Neural cell (in vitro differentiated cells): Measurements from ENCODE around the gene KIN. TPM values are rescaled to one million over a fixed set of nuclear protein-coding genes. Genes with fewer than 3 reads are reported as not detected.

Experiments used
- H2AFZ ChIP-seq: fragments of 200-600, 300-800 bp; sonication (generic), shearing (Covaris generic); 2 replicates; pipeline ENCODE4 v1.6.0; 2014; ENCODE audit warnings: low read depth, mild to moderate bottlenecking, antibody characterized with exemption, low read length, moderate library complexity
- H3F3A ChIP-seq: fragments of 200-600 bp; shearing (Covaris generic); 2 replicates; pipeline ENCODE4 v1.6.1; 2016; ENCODE audit warnings: mild to moderate bottlenecking, moderate library complexity, mixed read lengths, antibody characterized with exemption, low read length; ENCODE audit not compliant: insufficient read depth, poor library complexity, severe bottlenecking
- H3K27ac ChIP-seq: fragments of 200-600, 300-800 bp; sonication (generic), shearing (Covaris generic); 2 replicates; pipeline ENCODE4 v1.5.1; 2014; ENCODE audit warnings: mild to moderate bottlenecking, low read length, moderate library complexity
- H3K27me3 ChIP-seq: fragments of 300-800, 200-600 bp; sonication (generic), shearing (Covaris generic); 2 replicates; pipeline ENCODE4 v1.6.0; 2014; ENCODE audit warnings: mild to moderate bottlenecking, low read depth, low read length, moderate library complexity; ENCODE audit not compliant: insufficient read depth
- H3K36me3 ChIP-seq: fragments of 300-800, 200-600 bp; sonication (generic), shearing (Covaris generic); 2 replicates; pipeline ENCODE4 v1.5.1; 2014; ENCODE audit warnings: mild to moderate bottlenecking, antibody characterized with exemption, low read length, moderate library complexity; ENCODE audit not compliant: insufficient read depth
- H3K4me2 ChIP-seq: fragments of 300-800, 200-600 bp; sonication (generic), shearing (Covaris generic); 2 replicates; pipeline ENCODE4 v1.6.0; 2014; ENCODE audit warnings: mild to moderate bottlenecking, low read length
- H3K4me3 ChIP-seq: fragments of 300-800, 200-600 bp; sonication (generic), shearing (Covaris generic); 2 replicates; pipeline ENCODE4 v1.5.1; 2014; ENCODE audit warnings: mild to moderate bottlenecking, low read length, moderate library complexity
- H3K79me2 ChIP-seq: fragments of 200-600 bp; shearing (Covaris generic); replicated peaks from 2 replicates; pipeline ENCODE4 v1.6.0; 2014; ENCODE audit warnings: mild to moderate bottlenecking, low read length, moderate library complexity; ENCODE audit not compliant: insufficient read depth
- H3K9ac ChIP-seq: fragments of 300-800, 200-600 bp; sonication (generic), shearing (Covaris generic); 2 replicates; pipeline ENCODE4 v1.6.1; 2016; ENCODE audit warnings: mild to moderate bottlenecking, low read length, mixed read lengths
- H3K9me2 ChIP-seq: fragments of 200-600 bp; shearing (Covaris generic); 2 replicates; pipeline ENCODE4 v1.6.1; 2016; ENCODE audit warnings: mild to moderate bottlenecking, low read length, mixed read lengths; ENCODE audit not compliant: insufficient read depth
- H3K9me3 ChIP-seq: fragments of 200-600, 300-800 bp; sonication (generic), shearing (Covaris generic); 2 replicates; pipeline ENCODE4 v1.6.1; 2016; ENCODE audit warnings: mild to moderate bottlenecking, mixed run types, low read length, moderate library complexity, mixed read lengths
- H4K20me1 ChIP-seq: fragments of 200-600 bp; shearing (Covaris generic); 2 replicates; pipeline ENCODE4 v1.6.1; 2016; ENCODE audit warnings: mild to moderate bottlenecking, mixed run types; ENCODE audit not compliant: insufficient read depth
- EP300 ChIP-seq: fragments of 450-650 bp; conservative IDR thresholded peaks from 2 replicates; pipeline ENCODE4 v1.6.1; 2014; ENCODE audit warnings: antibody characterized with exemption, mild to moderate bottlenecking, moderate library complexity; ENCODE audit not compliant: poor library complexity, severe bottlenecking
- EZH2 ChIP-seq: fragments of 200-600, 300-800 bp; shearing (Covaris generic), sonication (generic); IDR thresholded peaks from 2 replicates; pipeline ENCODE4 v1.6.1; 2014; ENCODE audit warnings: antibody characterized with exemption, low read length, borderline replicate concordance, mild to moderate bottlenecking; ENCODE audit not compliant: insufficient read depth, poor library complexity, severe bottlenecking
- MXI1 ChIP-seq: fragments of 450-650 bp; conservative IDR thresholded peaks from 2 replicates; pipeline ENCODE4 v1.6.1; 2014; ENCODE audit warnings: antibody characterized with exemption, mild to moderate bottlenecking; ENCODE audit not compliant: poor library complexity, severe bottlenecking
- POLR2AphosphoS5 ChIP-seq: IDR thresholded peaks from 2 replicates; pipeline ENCODE4 v1.6.1; 2012
- RAD21 ChIP-seq: fragments of 450-650 bp; conservative IDR thresholded peaks from 2 replicates; pipeline ENCODE4 v1.6.1; 2014; ENCODE audit warnings: antibody characterized with exemption, mild to moderate bottlenecking, moderate library complexity
- SMC3 ChIP-seq: fragments of 450-650 bp; conservative IDR thresholded peaks from 2 replicates; pipeline ENCODE4 v1.6.1; 2014; ENCODE audit warnings: antibody characterized with exemption, mild to moderate bottlenecking, moderate library complexity; ENCODE audit not compliant: poor library complexity
- TAF1 ChIP-seq: IDR thresholded peaks from 2 replicates; pipeline ENCODE4 v1.6.1; 2012; ENCODE audit warnings: low read depth
- polyA plus RNA-seq: library from polyadenylated mRNA; depleted of rRNA; stranded (reverse); fragments of >200 nt; gene quantifications from 2 replicates; pipeline ENCODE4 v1.2.3, GENCODE V29; 2014
- TF ChIP-seq, protein P1 (sequence below): fragments of 450-650 bp; IDR thresholded peaks from 2 replicates; pipeline ENCODE4 v1.5.1; 2014; ENCODE audit warnings: antibody characterized with exemption, mild to moderate bottlenecking, moderate library complexity; ENCODE audit not compliant: poor library complexity, severe bottlenecking
- TF ChIP-seq, protein P2 (sequence below): IDR thresholded peaks from 2 replicates; pipeline ENCODE4 v1.6.1; 2012; ENCODE audit warnings: borderline replicate concordance

The KIN gene
- polyA plus RNA-seq, 1 donor from 2014 or later, result 24.4 TPM

DNA sequence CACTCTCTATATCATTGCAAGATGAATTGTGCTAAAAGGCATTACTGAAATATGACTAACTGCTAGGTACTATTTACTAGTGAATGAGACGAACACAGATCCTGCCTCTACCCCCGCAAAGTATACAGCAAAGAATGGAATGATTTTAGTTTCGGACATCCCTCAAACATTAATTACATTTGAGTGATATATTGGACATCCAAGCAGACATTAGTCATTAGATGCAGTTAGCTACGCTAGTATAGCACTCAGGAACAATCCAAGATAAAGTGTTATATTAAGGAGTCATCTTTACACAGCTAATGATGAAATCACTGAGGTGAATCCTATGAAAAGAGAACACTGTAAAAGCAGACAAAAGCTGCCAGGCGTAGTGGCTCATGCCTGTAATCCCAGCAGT is 23.2 kb upstream of the KIN start:
- H3K27me3 ChIP-seq, result no peaks in the 10 kb centered on the region
- H3K36me3 ChIP-seq, result peaks cover 8% of the 10 kb centered on the region
- H3K9me3 ChIP-seq, result no peaks in the 10 kb centered on the region
- no peaks in the 10 kb centered on the region for H4K20me1 ChIP-seq
- TF ChIP-seq MXI1, result no peak
- TF ChIP-seq EP300, result no peak
- TF ChIP-seq, protein P1, sequence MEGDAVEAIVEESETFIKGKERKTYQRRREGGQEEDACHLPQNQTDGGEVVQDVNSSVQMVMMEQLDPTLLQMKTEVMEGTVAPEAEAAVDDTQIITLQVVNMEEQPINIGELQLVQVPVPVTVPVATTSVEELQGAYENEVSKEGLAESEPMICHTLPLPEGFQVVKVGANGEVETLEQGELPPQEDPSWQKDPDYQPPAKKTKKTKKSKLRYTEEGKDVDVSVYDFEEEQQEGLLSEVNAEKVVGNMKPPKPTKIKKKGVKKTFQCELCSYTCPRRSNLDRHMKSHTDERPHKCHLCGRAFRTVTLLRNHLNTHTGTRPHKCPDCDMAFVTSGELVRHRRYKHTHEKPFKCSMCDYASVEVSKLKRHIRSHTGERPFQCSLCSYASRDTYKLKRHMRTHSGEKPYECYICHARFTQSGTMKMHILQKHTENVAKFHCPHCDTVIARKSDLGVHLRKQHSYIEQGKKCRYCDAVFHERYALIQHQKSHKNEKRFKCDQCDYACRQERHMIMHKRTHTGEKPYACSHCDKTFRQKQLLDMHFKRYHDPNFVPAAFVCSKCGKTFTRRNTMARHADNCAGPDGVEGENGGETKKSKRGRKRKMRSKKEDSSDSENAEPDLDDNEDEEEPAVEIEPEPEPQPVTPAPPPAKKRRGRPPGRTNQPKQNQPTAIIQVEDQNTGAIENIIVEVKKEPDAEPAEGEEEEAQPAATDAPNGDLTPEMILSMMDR, result no peak
- H3K4me3 ChIP-seq, result no peak overlapping the region
- no peaks in the 10 kb centered on the region for H3K79me2 ChIP-seq
- H3K27ac ChIP-seq, result no peak overlapping the region
- H3K9me2 ChIP-seq, result no peaks in the 10 kb centered on the region
- no peaks in the 10 kb centered on the region for H3F3A ChIP-seq
- H3K9ac ChIP-seq, result no peak overlapping the region
- H3K4me2 ChIP-seq, result no peak overlapping the region
- no peak overlapping the region for H2AFZ ChIP-seq

DNA sequence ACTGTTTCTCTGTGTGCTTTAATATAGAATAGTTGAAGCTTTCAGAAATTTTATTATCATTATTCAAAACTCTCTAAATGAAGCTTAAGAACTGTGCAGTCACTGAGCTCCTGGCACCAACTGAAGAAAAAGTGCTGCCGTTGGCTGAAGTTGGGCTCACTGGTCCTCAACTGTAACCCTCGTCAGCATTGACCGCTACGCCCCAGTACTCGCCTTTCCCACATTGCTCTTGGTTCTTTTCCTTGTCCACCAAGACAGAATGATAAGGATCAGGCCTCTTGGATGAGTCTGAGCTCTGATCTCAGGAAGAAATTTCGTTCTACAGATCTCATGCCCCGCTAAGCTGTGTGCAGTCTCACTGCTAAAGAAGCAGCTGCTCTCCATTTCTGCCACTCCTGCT is 22.6 kb upstream of the KIN start:
- Histone ChIP-seq H3K4me2 (no peak overlapping the region), H3K9me2 (no peaks in the 10 kb centered on the region), H3F3A (no peaks in the 10 kb centered on the region), H3K9ac (no peak overlapping the region), H3K27ac (no peak overlapping the region), H3K27me3 (no peaks in the 10 kb centered on the region), H4K20me1 (no peaks in the 10 kb centered on the region), H3K9me3 (no peaks in the 10 kb centered on the region), H3K4me3 (no peak overlapping the region), H2AFZ (no peak overlapping the region), H3K79me2 (no peaks in the 10 kb centered on the region), H3K36me3 (peaks cover 8% of the 10 kb centered on the region)
- TF ChIP-seq MXI1 (no peak), RAD21 (no peak), POLR2AphosphoS5 (no peak), EP300 (no peak), SMC3 (no peak), EZH2 (no peak), TAF1 (no peak)
- TF ChIP-seq, protein P2, sequence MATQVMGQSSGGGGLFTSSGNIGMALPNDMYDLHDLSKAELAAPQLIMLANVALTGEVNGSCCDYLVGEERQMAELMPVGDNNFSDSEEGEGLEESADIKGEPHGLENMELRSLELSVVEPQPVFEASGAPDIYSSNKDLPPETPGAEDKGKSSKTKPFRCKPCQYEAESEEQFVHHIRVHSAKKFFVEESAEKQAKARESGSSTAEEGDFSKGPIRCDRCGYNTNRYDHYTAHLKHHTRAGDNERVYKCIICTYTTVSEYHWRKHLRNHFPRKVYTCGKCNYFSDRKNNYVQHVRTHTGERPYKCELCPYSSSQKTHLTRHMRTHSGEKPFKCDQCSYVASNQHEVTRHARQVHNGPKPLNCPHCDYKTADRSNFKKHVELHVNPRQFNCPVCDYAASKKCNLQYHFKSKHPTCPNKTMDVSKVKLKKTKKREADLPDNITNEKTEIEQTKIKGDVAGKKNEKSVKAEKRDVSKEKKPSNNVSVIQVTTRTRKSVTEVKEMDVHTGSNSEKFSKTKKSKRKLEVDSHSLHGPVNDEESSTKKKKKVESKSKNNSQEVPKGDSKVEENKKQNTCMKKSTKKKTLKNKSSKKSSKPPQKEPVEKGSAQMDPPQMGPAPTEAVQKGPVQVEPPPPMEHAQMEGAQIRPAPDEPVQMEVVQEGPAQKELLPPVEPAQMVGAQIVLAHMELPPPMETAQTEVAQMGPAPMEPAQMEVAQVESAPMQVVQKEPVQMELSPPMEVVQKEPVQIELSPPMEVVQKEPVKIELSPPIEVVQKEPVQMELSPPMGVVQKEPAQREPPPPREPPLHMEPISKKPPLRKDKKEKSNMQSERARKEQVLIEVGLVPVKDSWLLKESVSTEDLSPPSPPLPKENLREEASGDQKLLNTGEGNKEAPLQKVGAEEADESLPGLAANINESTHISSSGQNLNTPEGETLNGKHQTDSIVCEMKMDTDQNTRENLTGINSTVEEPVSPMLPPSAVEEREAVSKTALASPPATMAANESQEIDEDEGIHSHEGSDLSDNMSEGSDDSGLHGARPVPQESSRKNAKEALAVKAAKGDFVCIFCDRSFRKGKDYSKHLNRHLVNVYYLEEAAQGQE, result no peak
- TF ChIP-seq, protein P1, result no peak
